H9 (cell line): Measurements from ENCODE around the gene CHD6. TPM values are rescaled to one million over a fixed set of nuclear protein-coding genes. Genes with fewer than 3 reads are reported as not detected.

Experiments
- DNase-seq: peaks from one replicate; pipeline ENCODE4 v3.0.0-alpha.2; 2017
- H2AFZ ChIP-seq: one replicate; pipeline ENCODE4 v1.6.1; 2013; ENCODE audit warnings: mild to moderate bottlenecking, low read length, control low read depth, moderate library complexity
- H2AK5ac ChIP-seq: 2 replicates; pipeline ENCODE4 v1.6.1; 2013; ENCODE audit warnings: low read length, control low read depth, mixed read lengths; ENCODE audit not compliant: insufficient read length
- H2BK120ac ChIP-seq: one replicate; pipeline ENCODE4 v1.6.1; 2013; ENCODE audit warnings: low read depth, mild to moderate bottlenecking, low read length, control low read depth, inconsistent platforms; ENCODE audit not compliant: poor library complexity, severe bottlenecking
- H2BK12ac ChIP-seq: 2 replicates; pipeline ENCODE4 v1.6.1; 2013; ENCODE audit warnings: low read length, control low read depth, mixed read lengths, low read depth; ENCODE audit not compliant: insufficient read length
- H2BK15ac ChIP-seq: 2 replicates; pipeline ENCODE4 v1.6.1; 2013; ENCODE audit warnings: low read depth, low read length, control low read depth
- H2BK20ac ChIP-seq: one replicate; pipeline ENCODE4 v1.6.1; 2013; ENCODE audit warnings: low read depth, mild to moderate bottlenecking, low read length, control low read depth, inconsistent platforms; ENCODE audit not compliant: poor library complexity, severe bottlenecking
- H2BK5ac ChIP-seq: 2 replicates; pipeline ENCODE4 v1.6.1; 2013; ENCODE audit warnings: low read length, control low read depth, mixed read lengths; ENCODE audit not compliant: insufficient read length
- H3K14ac ChIP-seq: 2 replicates; pipeline ENCODE4 v1.6.1; 2013; ENCODE audit warnings: low read length, control low read depth; ENCODE audit not compliant: insufficient read depth
- H3K18ac ChIP-seq: 2 replicates; pipeline ENCODE4 v1.6.1; 2013; ENCODE audit warnings: low read depth, mild to moderate bottlenecking, mixed read lengths, low read length, control low read depth; ENCODE audit not compliant: insufficient read length
- H3K23ac ChIP-seq: 2 replicates; pipeline ENCODE4 v1.6.1; 2013; ENCODE audit warnings: low read length, control low read depth, mixed read lengths, low read depth; ENCODE audit not compliant: insufficient read length
- H3K23me2 ChIP-seq: 2 replicates; pipeline ENCODE4 v1.6.1; 2013; ENCODE audit warnings: low read depth, mild to moderate bottlenecking, mixed read lengths, low read length, control low read depth; ENCODE audit not compliant: insufficient read length, poor library complexity, severe bottlenecking
- H3K27ac ChIP-seq: 2 replicates; pipeline ENCODE4 v1.5.1; 2013; ENCODE audit warnings: low read length, control low read depth, mixed read lengths, low read depth; ENCODE audit not compliant: insufficient read length
- H3K27me3 ChIP-seq: 2 replicates; pipeline ENCODE4 v1.6.1; 2013; ENCODE audit warnings: low read length, control low read depth, inconsistent platforms; ENCODE audit not compliant: insufficient read depth
- H3K4ac ChIP-seq: 2 replicates; pipeline ENCODE4 v1.6.1; 2013; ENCODE audit warnings: low read depth, mild to moderate bottlenecking, control low read depth, inconsistent platforms, low read length, moderate library complexity
- H3K4me1 ChIP-seq: 2 replicates; pipeline ENCODE4 v1.6.1; 2013; ENCODE audit warnings: low read length, control low read depth, inconsistent platforms; ENCODE audit not compliant: insufficient read depth
- H3K4me2 ChIP-seq: 2 replicates; pipeline ENCODE4 v1.6.1; 2013; ENCODE audit warnings: low read length, control low read depth, mixed read lengths; ENCODE audit not compliant: insufficient read length, insufficient read depth
- H3K56ac ChIP-seq: 2 replicates; pipeline ENCODE4 v1.6.1; 2013; ENCODE audit warnings: low read depth, mild to moderate bottlenecking, mixed read lengths, low read length, control low read depth; ENCODE audit not compliant: insufficient read length
- H3K79me1 ChIP-seq: 2 replicates; pipeline ENCODE4 v1.6.1; 2013; ENCODE audit warnings: low read depth, mild to moderate bottlenecking, moderate library complexity, low read length, control low read depth, inconsistent platforms; ENCODE audit not compliant: insufficient read depth, poor library complexity, severe bottlenecking
- H3K79me2 ChIP-seq: 2 replicates; pipeline ENCODE4 v1.6.1; 2013; ENCODE audit warnings: low read length, control low read depth, inconsistent platforms; ENCODE audit not compliant: insufficient read depth
- H3K9ac ChIP-seq: 2 replicates; pipeline ENCODE4 v1.6.1; 2013; ENCODE audit warnings: low read length, control low read depth, mixed read lengths; ENCODE audit not compliant: insufficient read length; ENCODE audit errors: extremely low read depth
- H3K9me3 ChIP-seq: one replicate; pipeline ENCODE4 v1.6.1; 2013; ENCODE audit warnings: low read depth, low read length, inconsistent platforms; ENCODE audit not compliant: control insufficient read depth
- H3T11ph ChIP-seq: one replicate; pipeline ENCODE4 v1.6.1; 2013; ENCODE audit warnings: mild to moderate bottlenecking, low read length, control low read depth, inconsistent platforms
- H4K20me1 ChIP-seq: one replicate; pipeline ENCODE4 v1.6.1; 2013; ENCODE audit not compliant: control insufficient read depth, insufficient read length, insufficient read depth
- H4K5ac ChIP-seq: 2 replicates; pipeline ENCODE4 v1.6.1; 2013; ENCODE audit warnings: low read depth, mild to moderate bottlenecking, mixed read lengths, low read length, control low read depth; ENCODE audit not compliant: insufficient read length
- H4K8ac ChIP-seq: replicated peaks from 2 replicates; pipeline ENCODE4 v1.6.1; 2013; ENCODE audit warnings: low read length, control low read depth, mixed read lengths, low read depth; ENCODE audit not compliant: insufficient read length
- H4K91ac ChIP-seq: 2 replicates; pipeline ENCODE4 v1.6.1; 2013; ENCODE audit warnings: low read depth, mild to moderate bottlenecking, moderate library complexity, mixed read lengths, low read length, control low read depth; ENCODE audit not compliant: insufficient read length
- H3K27ac Mint-ChIP-seq, 3 experiments: 2 replicates in 2 of 3; 3 replicates in 1 of 3; pipeline ENCODE4 v1.8.0; 2020 to 2021; ENCODE audit warnings: mixed read lengths in 3 of 3, mild to moderate bottlenecking in 1 of 3, moderate library complexity in 1 of 3
- H3K27me3 Mint-ChIP-seq: 2 replicates; pipeline ENCODE4 v1.8.0; 2021; ENCODE audit warnings: low read depth, mild to moderate bottlenecking, moderate library complexity, mixed read lengths
- H3K36me3 Mint-ChIP-seq, 3 experiments: 2 replicates in 2 of 3; 3 replicates in 1 of 3; pipeline ENCODE4 v1.8.0; 2020 to 2021; ENCODE audit warnings: low read depth in 3 of 3, mixed read lengths in 3 of 3; ENCODE audit not compliant: insufficient read depth in 1 of 3
- H3K4me1 Mint-ChIP-seq, 2 experiments: 2 replicates each; pipeline ENCODE4 v1.8.0; 2020; ENCODE audit warnings: mixed read lengths in 2 of 2
- H3K4me3 Mint-ChIP-seq, 2 experiments: 2 replicates in 1 of 2; 3 replicates in 1 of 2; pipeline ENCODE4 v1.8.0; 2020 to 2021; ENCODE audit warnings: mild to moderate bottlenecking in 2 of 2, mixed read lengths in 2 of 2, moderate library complexity in 1 of 2
- H3K9me3 Mint-ChIP-seq, 2 experiments: 2 replicates in 1 of 2; 3 replicates in 1 of 2; pipeline ENCODE4 v1.8.0; 2020; ENCODE audit warnings: mild to moderate bottlenecking in 2 of 2, mixed read lengths in 2 of 2, moderate library complexity in 1 of 2
- CTCF ChIP-seq: fragments of 200-600 bp; sonication (generic); conservative IDR thresholded peaks from 3 replicates; pipeline ENCODE4 v1.8.0; 2021; ENCODE audit warnings: antibody characterized with exemption, mild to moderate bottlenecking
- WGBS: extraction: QIAGEN DNeasy Blood & Tissue Kit; methylation state at CpG from one replicate; pipeline ENCODE4 v1.1.7; 2013; ENCODE audit warnings: missing lambda C conversion rate, low lambda C conversion rate, mixed read lengths; ENCODE audit not compliant: insufficient read length; ENCODE audit errors: extremely low coverage; 5-methylcytosine and 5-hydroxymethylcytosine counted together
- total RNA-seq: library from RNA; stranded (reverse); gene quantifications from 2 replicates; pipeline ENCODE4 v1.2.1, GENCODE V29; 2021

The CHD6 gene
- total RNA-seq, 1 experiment from 2014 or later, result 51.5 TPM

- H3K4me2 ChIP-seq, result no peak overlapping the region
- H3K27ac ChIP-seq, result no peak overlapping the region
- Mint-ChIP-seq H3K4me3 (no peak overlapping the region), H3K4me1 (peaks cover 11 to 17% of the 10 kb centered on the region in 2 experiments), H3K27ac (no peak overlapping the region), H3K9me3 (peaks cover 7 to 16% of the 10 kb centered on the region in 2 experiments), H3K36me3 (peaks cover 0 to 10% (median 5%) of the 10 kb centered on the region in 3 experiments; a peak in 5 of 7 replicates), H3K27me3 (peaks cover 65% of the 10 kb centered on the region)
- no peak overlapping the region for H3T11ph ChIP-seq
- no peak overlapping the region for H2BK15ac ChIP-seq
- no peak overlapping the region for H3K23ac ChIP-seq
- no CpG with 5 or more reads among the region's 5 CpGs for WGBS
- no peak overlapping the region for H2BK20ac ChIP-seq
- H3K56ac ChIP-seq, result no peak overlapping the region
- H3K14ac ChIP-seq, result no peak overlapping the region
- no peak overlapping the region for H4K5ac ChIP-seq
- H3K18ac ChIP-seq, result no peak overlapping the region
- H2AFZ ChIP-seq, result no peak overlapping the region
- H3K79me2 ChIP-seq, result no peaks in the 10 kb centered on the region
- no peak overlapping the region for H2AK5ac ChIP-seq
- peaks cover 4% of the 10 kb centered on the region for H3K9me3 ChIP-seq
- H4K20me1 ChIP-seq, result no peaks in the 10 kb centered on the region
- H3K9ac ChIP-seq, result no peak overlapping the region
- H3K4me1 ChIP-seq, result no peaks in the 10 kb centered on the region
- no peak overlapping the region for H3K4ac ChIP-seq
- TF ChIP-seq CTCF, result no peak
- H3K27me3 ChIP-seq, result peaks cover 19% of the 10 kb centered on the region
- no peaks in the 10 kb centered on the region for H3K79me1 ChIP-seq
- no peak overlapping the region for H4K91ac ChIP-seq
- no peak overlapping the region for H2BK120ac ChIP-seq
- H2BK12ac ChIP-seq, result no peak overlapping the region
- no peak for DNase-seq
- H3K23me2 ChIP-seq, result peaks cover 3% of the 10 kb centered on the region
- H4K8ac ChIP-seq, result no peak overlapping the region
- H2BK5ac ChIP-seq, result no peak overlapping the region
These were observed 248.0 kb downstream of the CHD6 start for GRCh38 chr20:41370176-41370575.
